Kidney (tissue), 14 donors: ENCODE data around the gene FBXO24. TPM values are rescaled to one million over a fixed set of nuclear protein-coding genes. Genes with fewer than 3 reads are reported as not detected.

Experiments
- DNase-seq, 5 donors: peaks; one replicate each; pipeline ENCODE4 v3.0.0-alpha.2; 2013 to 2020
- FAIRE-seq: peaks from 2 replicates; lab custom pipeline; 2012; peaks lifted over from hg19 to GRCh38; lab: Jason Lieb, UNC
- H3K27ac ChIP-seq, 2 donors: one replicate each; pipeline ENCODE4 v1.7.0; 2013; ENCODE audit warnings: low read depth in 2 of 2, low read length in 2 of 2, inconsistent platforms in 1 of 2
- H3K27me3 ChIP-seq: one replicate; pipeline ENCODE4 v1.7.1; 2013; ENCODE audit warnings: low read length, inconsistent platforms; ENCODE audit not compliant: control insufficient read depth, insufficient read depth
- H3K36me3 ChIP-seq, 3 donors: one replicate each; pipeline versions ENCODE4 v1.7.0 to v1.7.1; 2013; ENCODE audit warnings: low read length in 3 of 3, control low read depth in 1 of 3, inconsistent platforms in 1 of 3; ENCODE audit not compliant: insufficient read depth in 3 of 3, control insufficient read depth in 2 of 3
- H3K4me1 ChIP-seq, 3 donors: one replicate each; pipeline versions ENCODE4 v1.7.0 to v1.7.1; 2013; ENCODE audit warnings: low read length in 3 of 3, inconsistent platforms in 1 of 3, low read depth in 1 of 3; ENCODE audit not compliant: control insufficient read depth in 2 of 3, insufficient read depth in 2 of 3
- H3K4me3 ChIP-seq, 3 donors: one replicate each; pipeline versions ENCODE4 v1.7.0 to v1.8.1; 2013; ENCODE audit warnings: low read length in 3 of 3, control low read depth in 1 of 3, inconsistent platforms in 1 of 3
- H3K9ac ChIP-seq, 3 donors: one replicate each; pipeline versions ENCODE4 v1.7.0 to v1.7.1; 2013; ENCODE audit warnings: low read length in 3 of 3, control low read depth in 1 of 3, inconsistent platforms in 1 of 3
- H3K9me3 ChIP-seq, 3 donors: one replicate each; pipeline versions ENCODE4 v1.7.0 to v1.7.1; 2013; ENCODE audit warnings: low read length in 3 of 3, control low read depth in 1 of 3, inconsistent platforms in 1 of 3; ENCODE audit not compliant: control insufficient read depth in 2 of 3, insufficient read depth in 1 of 3
- intact Hi-C: fragments of 100-400 bp; cut with DNase I; formaldehyde crosslinking; loops from one replicate; pipeline ENCODE4 v1.11.1; 2022
- polyA plus RNA-seq: library from polyadenylated mRNA; stranded (reverse); fragments of 350-450 nt; fragmentation: Illumina TruSeq; extraction: RNeasy Lipid Tissue Mini Kit (QIAGEN cat#74804); gene quantifications from one replicate; pipeline ENCODE4 v1.2.3, GENCODE V29; 2014; ENCODE audit warnings: low read depth, low replicate concordance; ENCODE audit not compliant: insufficient read depth
- total RNA-seq: library from RNA; stranded (reverse); fragmentation: NEBNext Ultra II Directional; extraction: Animal tissue kit (Norgen Biotek cat#: 25700); gene quantifications from one replicate; pipeline ENCODE4 v1.2.1, GENCODE V29; 2021
- TF ChIP-seq, protein P1 (sequence below): IDR thresholded peaks from 3 replicates; pipeline ENCODE4 v1.5.1; 2012; ENCODE audit warnings: mild to moderate bottlenecking, moderate library complexity, borderline replicate concordance; ENCODE audit not compliant: insufficient read depth; ENCODE audit errors: extremely low read depth
- donor health status: control.
- donor health status: control.
- donor health status: control.
- donor health status: control.
- donor health status: control.
- donor health status: DM: yes; HTN: yes; CAD: no.
- donor health status: Normal renal cell carcinoma (clear cell type).

Gene FBXO24
- total and polyA plus RNA-seq, 2 donors from 2014 or later, result 0.60 to 0.95 TPM

DNA sequence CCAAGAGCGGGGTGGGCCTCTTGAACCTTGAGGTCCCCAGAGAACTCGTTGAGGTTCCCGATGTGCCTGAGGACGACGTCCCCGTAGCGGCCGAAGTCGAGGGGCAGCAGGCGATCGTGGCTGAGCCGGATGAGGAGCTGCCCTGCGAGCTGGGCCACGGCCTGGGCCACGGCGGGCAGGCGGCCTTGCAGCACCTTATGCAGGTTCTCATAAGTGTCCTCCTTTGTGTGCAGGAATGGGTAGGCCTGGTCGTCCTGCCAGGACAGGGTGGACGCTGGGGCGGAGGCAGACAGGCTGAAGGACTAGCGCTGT lies 41.1 kb downstream of the FBXO24 start:
- no peak overlapping the region for H3K27ac ChIP-seq

DNA sequence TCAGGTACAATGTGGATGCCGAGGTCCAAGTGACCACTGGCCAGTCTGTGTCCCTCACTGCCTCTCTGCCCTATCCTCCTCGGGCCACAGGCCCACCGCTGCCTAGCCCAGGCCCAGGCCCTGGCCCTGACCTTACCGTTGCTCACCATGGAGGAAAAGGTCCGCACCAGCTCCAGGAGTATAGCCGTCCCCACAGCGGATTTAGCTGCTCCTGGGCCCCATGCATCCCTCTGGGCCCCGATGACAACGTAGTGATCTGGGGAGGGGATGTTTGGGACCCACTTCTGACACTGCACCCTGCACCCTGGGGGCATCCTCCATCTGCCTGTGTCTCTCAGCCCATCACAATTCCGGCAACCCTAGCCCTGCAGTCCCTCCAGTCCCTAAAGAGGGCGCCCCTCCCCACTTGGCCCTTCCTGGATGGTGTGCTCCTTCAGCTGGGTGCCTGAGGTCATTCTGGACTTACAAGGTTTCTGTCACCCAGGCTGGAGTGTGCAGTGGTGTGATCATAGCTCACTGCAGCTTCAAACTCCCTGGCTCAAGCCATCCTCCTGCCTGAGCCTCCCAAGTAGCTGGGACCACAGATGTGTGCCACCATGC lies 43.1 kb downstream of the FBXO24 start:
- Histone ChIP-seq H3K9ac (no peak overlapping the region), H3K4me3 (no peak overlapping the region), H3K27ac (no peak overlapping the region), H3K4me1 (peaks cover 0 to 3% (median 0%) of the 10 kb centered on the region in 3 donors), H3K27me3 (no peaks in the 10 kb centered on the region), H3K9me3 (no peaks in the 10 kb centered on the region), H3K36me3 (no peaks in the 10 kb centered on the region)
- TF ChIP-seq, protein P1, sequence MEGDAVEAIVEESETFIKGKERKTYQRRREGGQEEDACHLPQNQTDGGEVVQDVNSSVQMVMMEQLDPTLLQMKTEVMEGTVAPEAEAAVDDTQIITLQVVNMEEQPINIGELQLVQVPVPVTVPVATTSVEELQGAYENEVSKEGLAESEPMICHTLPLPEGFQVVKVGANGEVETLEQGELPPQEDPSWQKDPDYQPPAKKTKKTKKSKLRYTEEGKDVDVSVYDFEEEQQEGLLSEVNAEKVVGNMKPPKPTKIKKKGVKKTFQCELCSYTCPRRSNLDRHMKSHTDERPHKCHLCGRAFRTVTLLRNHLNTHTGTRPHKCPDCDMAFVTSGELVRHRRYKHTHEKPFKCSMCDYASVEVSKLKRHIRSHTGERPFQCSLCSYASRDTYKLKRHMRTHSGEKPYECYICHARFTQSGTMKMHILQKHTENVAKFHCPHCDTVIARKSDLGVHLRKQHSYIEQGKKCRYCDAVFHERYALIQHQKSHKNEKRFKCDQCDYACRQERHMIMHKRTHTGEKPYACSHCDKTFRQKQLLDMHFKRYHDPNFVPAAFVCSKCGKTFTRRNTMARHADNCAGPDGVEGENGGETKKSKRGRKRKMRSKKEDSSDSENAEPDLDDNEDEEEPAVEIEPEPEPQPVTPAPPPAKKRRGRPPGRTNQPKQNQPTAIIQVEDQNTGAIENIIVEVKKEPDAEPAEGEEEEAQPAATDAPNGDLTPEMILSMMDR, result no peak
- DNase-seq (no peak), FAIRE-seq (no peak)
- intact Hi-C loops, result no loop called here

More for the DNA sequence above, 41.1 kb downstream of the FBXO24 start:
- intact Hi-C loops, result no loop called here
- Histone ChIP-seq H3K9ac (no peak overlapping the region), H3K27me3 (no peaks in the 10 kb centered on the region), H3K4me3 (no peak overlapping the region), H3K36me3 (no peaks in the 10 kb centered on the region), H3K9me3 (no peaks in the 10 kb centered on the region), H3K4me1 (no peaks in the 10 kb centered on the region)
- TF ChIP-seq, protein P1, result no peak
- DNase-seq, result no peak
- no peak for FAIRE-seq

DNA sequence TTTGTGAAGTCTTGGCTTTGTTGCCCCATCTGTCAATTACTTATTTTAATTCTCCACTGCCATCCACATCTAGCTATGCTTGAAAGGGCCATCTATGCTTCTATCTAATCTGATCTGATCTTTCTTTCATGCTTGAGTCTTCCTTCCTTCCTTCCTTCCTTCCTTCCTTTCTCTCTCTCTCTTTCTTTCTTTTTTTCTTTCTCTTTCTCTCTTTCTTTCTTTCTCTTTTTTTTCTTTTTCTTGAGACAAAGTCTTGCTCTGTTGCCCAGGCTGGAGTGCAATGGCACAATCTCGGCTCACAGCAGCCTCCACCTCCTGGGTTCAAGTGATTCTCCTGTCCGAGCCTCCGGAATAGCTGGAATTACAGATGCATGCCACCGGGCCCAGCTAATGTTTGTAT lies 43.9 kb downstream of the FBXO24 start:
- intact Hi-C loops, result no loop called here
- FAIRE-seq, result no peak
- TF ChIP-seq, protein P1, result no peak
- Histone ChIP-seq H3K4me3 (no peak overlapping the region), H3K36me3 (no peaks in the 10 kb centered on the region), H3K9me3 (no peaks in the 10 kb centered on the region), H3K27ac (no peak overlapping the region), H3K4me1 (peaks cover 0 to 3% (median 0%) of the 10 kb centered on the region in 3 donors), H3K9ac (no peak overlapping the region), H3K27me3 (no peaks in the 10 kb centered on the region)
- DNase-seq, result no peak
